GM10266 (cell line): ENCODE results near the gene BRD4.

Experiments used
- DNase-seq: peaks from one replicate; pipeline ENCODE4 v3.0.0; 2012; ENCODE audit errors: extremely low spot score
- CTCF ChIP-seq: IDR thresholded peaks from 2 replicates; pipeline ENCODE4 v1.5.1; 2012; ENCODE audit warnings: mild to moderate bottlenecking, low read depth; ENCODE audit not compliant: control insufficient read depth, insufficient read depth; ENCODE audit errors: missing control alignments

The BRD4 gene

GRCh38 chr19:15332311-15332996 is at the start of gene BRD4:
BRD4 (minus strand) TSS chr19:15332539; CDS start chr19:15273099, 59,440 bp downstream.
- DNase-seq: peak; percentile 91
- no peak for TF ChIP-seq CTCF

- DNase-seq: no peak
- TF ChIP-seq CTCF: no peak
These were observed 49.5 kb upstream of the BRD4 start for GRCh38 chr19:15381864-15382263.

GRCh38 chr19:15381429-15381828 is 49.1 kb upstream of the BRD4 start:
- no peak for TF ChIP-seq CTCF
- no peak for DNase-seq

GRCh38 chr19:15379999-15380647 is 47.8 kb upstream of the BRD4 start:
- peak; percentile 69 for DNase-seq
- TF ChIP-seq CTCF: no peak

GRCh38 chr19:15379083-15379998 is 47.0 kb upstream of the BRD4 start, which contains the start of gene AKAP8:
AKAP8 (minus strand) TSS chr19:15379787; CDS start chr19:15379731, 56 bp downstream.
- TF ChIP-seq CTCF: no peak
- peak; percentile 100 for DNase-seq

GRCh38 chr19:15378534-15379082 is 46.3 kb upstream of the BRD4 start:
- peak; percentile 82 for DNase-seq
- no peak for TF ChIP-seq CTCF
